Esophagus squamous epithelium (tissue), 4 donors: ENCODE measurements around the gene PRADC1.

ENCODE experiments used
- CTCF ChIP-seq, 6 experiments: fragments of 450-650 bp in 4 of 6; fragments of 200-600 bp in 2 of 6; sonication (generic) in 2 of 6; IDR thresholded peaks; one replicate each; pipeline ENCODE4 v1.5.1; 2016 to 2019; ENCODE audit warnings: antibody characterized with exemption in 6 of 6, mild to moderate bottlenecking in 4 of 6, moderate library complexity in 4 of 6
- POLR2A ChIP-seq, 4 donors: fragments of 450-650 bp; IDR thresholded peaks; one replicate each; pipeline ENCODE4 v1.6.1; 2017; ENCODE audit warnings: antibody characterized with exemption in 4 of 4, mild to moderate bottlenecking in 4 of 4, moderate library complexity in 3 of 4

DNA sequence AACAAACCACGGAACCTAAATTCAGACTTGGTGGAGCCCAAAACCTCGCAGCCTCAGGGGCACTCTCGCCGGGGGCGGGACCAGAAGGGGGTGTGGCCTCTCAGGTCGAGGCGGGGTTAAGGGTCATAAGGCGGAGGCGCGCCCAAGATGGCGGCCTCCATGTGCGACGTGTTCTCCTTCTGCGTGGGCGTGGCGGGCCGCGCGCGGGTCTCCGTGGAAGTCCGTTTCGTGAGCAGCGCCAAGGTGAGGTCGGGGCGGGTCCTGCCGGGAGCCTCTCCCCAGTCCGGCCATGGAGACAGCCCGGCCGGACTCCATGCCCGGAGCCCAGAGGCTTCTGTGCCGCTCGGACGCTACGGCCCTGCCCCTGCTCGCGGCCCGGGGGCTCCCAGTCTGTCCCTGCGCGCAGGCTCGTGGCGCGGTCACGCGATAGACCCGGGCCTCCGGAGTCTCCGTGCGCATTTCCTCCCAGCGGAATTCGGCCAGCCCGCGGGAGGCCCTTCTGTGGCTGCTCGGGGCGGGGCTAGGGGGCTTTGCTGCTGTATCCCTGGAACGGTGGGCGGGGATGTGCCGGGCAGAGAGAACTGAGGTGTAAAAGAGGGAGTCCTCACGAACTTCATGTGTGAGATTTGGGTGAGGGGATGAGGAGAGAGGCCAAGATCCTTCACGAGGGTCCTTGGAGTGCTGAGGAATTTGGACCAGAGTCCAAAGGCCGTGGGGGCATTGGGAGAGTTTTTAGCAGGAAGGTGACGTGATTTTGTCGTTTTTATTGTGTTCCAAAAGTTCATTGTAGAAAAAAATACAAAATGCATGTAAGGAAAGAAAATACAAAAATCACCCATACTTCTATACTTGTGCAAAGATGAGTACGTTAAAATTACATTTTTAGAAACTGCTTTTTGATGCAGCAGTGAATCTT, 18.7 kb downstream of the PRADC1 start, which contains the start of gene SMYD5:
- TF ChIP-seq CTCF (IDR thresholded peaks at IDR 0.05) (no peak), POLR2A (IDR thresholded peaks at IDR 0.05) (peak in 1 of 4 donors; percentile 44)
